NOMO-1 treated with dmso at 0.1 percent for 144 hours (cell line): Measurements from ENCODE around the gene GYPA.
"Not testable (repeated sequence)": the region's sequence is repeated elsewhere in the genome, so short reads cannot be mapped to it uniquely, and the experiment has no call there.

ENCODE experiments used
- DNase-seq: peaks from one replicate; lab custom pipeline; 2025; ENCODE audit not compliant: unreplicated experiment; lab: John Stamatoyannopoulos, UW

GYPA gene

DNA sequence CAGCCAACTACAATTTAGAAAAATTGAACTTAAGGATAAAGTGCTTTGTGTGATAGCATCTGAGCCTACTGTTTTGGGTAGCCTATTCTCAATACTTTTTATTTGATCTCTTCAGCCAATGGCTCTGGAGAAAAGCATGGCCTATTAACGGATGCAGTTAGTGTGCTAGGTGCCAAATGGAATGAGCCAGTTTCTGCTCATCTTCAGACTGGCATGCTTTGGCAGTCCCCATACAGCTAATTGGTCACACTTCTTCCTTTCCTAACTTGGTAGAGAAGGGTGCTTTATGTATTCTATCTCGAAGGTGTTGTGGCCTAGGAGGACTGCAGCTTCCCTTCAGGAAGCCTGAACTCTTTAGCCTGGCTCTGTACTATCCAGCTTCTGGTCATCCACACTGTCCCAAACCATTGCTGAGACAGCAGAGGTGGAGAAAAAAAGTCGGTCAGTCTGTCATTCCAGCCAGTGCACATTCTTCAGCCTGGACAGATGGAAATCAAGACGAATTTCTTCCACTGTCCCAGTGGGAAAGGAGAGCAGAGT is 11.1 kb downstream of the GYPA start:
- DNase-seq, result not testable (repeated sequence)

DNA sequence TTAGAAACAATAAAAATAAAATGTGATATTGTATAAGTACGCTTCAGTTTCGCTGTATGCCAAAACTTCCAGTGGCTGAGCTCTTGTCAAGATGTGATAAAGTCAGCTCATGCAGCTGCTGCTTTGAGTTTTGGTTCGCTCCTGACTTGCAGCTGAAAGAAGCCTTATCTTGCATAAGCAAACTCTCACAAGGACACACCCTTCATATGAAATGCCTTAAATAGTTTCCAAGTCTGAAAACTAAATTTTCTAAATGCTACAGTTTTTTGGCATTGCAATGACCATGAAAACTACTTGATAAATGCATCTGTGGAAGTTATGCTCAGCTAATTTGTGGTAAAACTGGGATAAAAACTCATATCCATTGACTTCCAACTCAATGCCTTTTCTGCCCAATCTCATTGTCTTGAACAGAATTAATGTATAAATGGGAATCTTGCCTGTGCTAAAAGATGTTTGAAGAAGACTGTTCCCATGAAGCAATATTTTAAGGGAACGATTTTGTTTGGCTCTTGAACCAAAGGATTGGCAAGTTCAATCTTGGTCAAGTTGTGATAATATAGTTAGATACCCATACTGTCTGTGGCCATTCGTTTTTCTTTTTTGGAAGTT is 11.7 kb downstream of the GYPA start:
- DNase-seq, result not testable (repeated sequence)

DNA sequence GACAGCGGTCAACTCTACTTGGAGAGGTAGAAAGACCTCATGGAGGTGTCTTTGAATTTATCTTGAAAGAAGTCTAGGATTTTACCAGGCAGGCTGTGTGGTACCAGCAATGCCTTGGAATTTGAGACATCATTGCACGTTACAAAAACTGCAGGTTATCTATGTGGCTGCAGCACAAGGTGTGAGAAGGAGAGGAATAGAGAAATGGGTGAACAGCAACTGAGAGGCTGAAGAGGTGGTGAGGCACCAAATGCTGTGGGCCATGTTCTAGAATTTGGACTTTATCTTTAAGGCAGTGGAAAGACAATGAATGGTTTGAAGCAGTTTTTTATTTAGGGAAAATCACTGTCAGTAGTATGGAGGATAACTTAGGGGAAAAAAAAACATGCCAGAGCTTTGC is 15.4 kb downstream of the GYPA start:
- not testable (repeated sequence) for DNase-seq

DNA sequence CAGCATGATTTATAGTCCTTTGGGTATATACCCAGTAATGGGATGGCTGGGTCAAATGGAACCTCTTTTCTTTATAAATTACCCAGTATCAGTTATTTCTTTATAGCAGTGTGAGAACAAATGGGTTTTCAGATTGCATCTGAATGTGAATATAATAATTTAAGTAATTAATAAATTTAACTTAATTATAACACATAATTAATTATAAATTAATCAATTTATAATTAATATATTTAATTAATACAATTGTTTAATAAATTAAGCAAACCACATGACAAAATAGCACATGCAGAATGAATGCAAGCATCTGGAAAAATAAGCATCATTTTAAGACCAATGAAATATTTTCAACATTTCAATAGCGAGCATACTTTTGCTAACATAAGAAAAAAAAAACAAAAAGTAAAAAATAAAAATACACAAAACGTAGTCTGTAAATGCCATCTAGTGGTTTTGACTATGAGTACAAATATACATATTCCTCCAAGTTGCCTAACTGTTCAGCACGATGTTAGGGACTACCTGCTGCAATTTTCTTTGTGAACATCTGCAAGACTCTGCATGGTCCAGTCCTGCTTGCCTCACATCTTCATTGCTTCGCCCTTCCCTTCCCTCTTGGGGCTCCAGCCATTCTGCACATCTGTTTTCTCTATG is 16.4 kb downstream of the GYPA start:
- DNase-seq, result not testable (repeated sequence)

DNA sequence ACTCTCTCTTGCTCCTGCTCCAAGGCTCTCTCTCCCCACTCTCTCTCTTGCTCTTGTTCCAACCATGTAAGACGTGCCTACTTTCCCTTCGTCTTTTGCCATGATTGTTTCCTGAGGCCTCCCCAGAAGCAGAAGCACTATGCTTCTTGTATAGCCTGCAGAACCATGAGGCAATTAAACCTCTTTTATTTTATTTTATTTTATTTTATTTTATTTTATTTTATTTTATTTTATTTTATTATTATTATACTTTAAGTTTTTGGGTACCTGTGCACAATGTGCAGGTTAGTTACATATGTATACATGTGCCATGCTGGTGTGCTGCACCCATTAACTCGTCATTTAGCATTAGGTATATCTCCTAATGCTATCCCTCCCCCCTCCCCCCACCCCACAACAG is 17.2 kb downstream of the GYPA start:
- DNase-seq, result not testable (repeated sequence)

DNA sequence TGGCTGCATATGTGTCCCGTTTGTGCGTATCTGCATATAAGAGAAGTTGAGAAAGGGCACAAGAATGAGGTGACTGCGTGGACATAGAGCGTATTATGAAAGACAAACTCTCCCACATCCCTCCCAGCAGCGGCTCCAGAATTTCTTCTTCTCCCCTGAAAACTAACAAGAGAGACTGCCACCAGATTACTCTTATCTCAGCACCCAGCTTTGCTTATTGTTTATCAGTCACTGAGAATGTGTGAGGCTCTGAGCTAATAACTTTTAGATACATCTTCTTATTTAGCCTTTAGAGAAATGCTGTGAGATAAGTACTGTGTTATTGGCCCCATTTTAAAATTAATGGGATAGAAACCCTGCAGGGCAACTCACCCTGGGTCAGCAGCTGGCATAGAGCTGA is 20.8 kb downstream of the GYPA start:
- not testable (repeated sequence) for DNase-seq

DNA sequence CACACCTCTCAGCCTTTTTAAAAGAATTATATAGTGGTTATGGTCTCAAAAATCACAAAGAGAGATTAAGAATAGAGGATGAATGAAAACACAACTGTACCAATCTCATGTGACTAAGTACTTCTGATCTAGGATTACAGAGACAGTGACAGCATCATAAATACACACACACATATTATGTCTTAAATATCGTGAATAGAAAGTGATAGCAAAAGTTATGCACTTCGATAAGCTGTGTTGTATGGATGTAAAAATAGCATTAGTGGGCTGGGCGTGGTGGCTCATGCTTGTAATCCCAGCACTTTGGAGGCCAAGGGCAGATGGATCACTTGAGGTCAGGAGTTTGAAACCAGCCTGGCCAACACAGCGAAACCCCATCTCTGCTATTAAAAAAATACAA is 25.0 kb downstream of the GYPA start:
- DNase-seq, result no peak

DNA sequence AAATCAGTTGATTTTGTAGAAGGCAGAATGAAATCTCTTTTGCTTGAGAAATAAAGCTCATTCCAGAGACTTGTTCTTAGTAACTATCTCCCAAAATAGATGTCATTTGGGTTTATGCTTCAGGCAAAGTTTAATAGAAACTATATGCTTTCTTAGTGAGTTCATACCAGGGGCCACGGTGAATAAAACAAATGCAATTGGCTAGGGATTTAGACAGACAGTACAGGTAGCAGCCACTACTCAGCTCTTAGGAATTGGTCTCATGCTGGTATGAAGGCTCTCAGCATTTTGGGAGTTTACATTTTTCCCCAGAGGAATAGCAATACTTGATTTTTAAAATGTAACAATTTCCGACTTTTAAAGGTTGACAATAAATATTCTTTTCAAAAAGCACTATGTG is 27.0 kb downstream of the GYPA start:
- no peak for DNase-seq

DNA sequence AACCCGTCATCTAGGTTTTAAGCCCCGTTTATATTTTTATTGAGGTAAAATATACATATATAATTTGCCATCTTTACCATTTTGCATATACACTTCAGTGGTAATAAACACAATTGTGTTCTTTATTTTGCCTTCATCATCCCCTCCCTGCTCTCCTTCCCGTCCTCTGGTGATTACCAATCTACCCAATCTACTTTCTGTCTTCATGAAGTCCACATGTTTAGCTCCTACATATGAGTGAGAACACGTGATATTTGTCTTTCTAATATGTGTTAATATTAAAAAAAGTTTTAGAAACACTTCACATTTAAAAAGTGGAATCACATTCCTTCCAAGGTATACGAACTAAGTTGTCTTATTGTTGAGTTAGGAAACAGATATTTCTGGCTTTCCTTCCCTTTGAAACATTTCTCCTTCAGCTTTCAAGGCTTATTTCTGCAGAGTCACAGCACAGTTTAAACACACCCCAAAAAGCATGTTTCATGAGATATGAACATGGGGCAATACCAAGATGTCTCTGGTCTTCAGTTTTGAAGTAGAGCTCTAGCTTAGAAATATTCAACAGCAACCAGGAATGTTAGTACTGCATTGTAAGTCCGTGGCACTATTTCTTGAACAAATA is 35.9 kb downstream of the GYPA start:
- no peak for DNase-seq

DNA sequence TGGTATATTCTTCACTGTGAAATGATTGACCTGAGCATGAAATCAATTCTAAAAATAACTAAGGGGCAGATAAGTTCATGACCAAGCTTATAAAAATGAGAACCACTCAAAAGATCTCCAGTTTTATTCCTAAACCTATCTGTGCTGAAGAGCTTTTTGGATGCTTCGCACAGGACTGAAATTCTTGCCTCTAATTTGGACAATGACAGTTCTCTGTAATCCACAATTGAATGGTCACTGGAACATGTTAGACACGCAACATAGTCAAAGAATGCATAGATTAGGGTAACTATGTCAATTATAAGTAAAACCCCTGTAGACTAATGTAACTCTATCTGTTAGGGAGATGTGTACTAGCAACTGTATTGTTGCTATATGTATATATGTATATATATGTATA is 42.7 kb downstream of the GYPA start:
- DNase-seq, result not testable (repeated sequence)

DNA sequence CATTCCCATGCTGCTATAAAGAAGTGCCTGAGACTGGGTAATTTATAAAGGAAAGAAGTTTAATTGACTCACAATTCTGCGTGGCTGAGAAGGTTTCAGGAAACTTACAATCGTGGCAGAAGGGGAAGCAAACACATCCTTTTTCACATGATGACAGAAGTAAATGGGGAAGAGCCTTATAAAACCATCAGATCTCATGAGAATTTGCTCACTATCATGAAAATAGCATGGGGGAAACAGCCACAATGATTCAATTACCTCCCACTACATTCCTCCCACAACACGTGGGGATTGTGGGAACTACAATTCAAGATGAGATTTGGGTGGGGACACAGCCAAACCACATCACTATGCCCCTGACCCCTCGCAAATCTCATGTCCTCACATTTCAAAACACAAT is 46.5 kb downstream of the GYPA start:
- not testable (repeated sequence) for DNase-seq

DNA sequence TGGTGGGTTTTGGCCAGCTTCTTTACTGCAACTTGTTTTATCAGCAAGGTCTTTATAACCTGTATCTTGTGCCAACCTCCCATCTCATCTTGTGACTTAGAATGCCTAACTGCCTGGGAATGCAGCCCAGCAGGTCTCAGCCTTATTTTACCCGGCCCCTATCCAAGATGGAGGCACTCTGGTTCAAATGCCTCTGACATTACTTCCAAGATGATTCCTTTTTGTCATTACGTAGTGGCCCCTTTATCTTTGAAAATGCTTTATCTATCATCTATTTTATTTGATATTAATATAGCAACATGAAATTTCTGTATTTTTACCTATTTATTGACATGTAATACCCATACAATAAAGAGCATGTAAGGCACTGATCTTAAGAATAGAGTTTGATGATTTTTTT is 49.3 kb downstream of the GYPA start:
- not testable (repeated sequence) for DNase-seq

DNA sequence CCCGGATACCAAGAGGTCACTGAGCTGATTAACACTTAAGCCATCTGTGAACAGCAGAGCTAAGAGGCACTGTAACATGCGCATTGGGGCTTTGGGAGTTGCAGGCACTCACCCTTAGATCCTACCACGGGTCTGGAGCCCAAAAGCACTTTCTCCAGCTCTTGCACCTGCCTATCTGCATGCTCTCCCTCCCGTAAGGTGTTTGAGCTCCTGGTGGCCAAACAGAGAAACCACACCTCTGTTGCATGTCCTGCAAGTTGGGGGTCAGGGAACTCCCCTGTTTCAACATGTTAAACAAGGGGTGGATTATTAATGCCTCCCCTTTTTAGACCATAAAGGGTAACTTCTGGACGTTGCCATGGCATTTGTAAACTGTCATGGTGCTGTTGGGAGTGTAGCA is 49.8 kb downstream of the GYPA start:
- no peak for DNase-seq

DNA sequence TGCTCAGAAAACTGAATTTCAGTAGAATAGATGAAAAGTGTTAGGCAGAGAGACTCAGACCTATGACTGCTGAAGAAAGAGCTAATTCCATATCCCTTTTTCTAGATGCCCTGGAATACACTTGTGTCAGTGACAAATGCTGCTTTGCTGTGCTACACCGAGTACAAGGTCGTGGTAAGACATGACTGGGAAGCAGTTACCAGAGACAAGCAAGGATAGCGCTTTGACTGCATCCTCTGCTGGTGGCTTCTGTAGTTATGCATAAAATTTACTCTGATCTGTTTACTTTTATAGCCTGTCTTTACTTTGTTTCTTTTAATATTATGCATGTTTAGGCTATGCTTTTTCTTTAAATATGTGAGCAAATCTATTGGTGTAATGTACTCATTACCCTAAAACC is 58.5 kb downstream of the GYPA start:
- DNase-seq, result not testable (repeated sequence)

DNA sequence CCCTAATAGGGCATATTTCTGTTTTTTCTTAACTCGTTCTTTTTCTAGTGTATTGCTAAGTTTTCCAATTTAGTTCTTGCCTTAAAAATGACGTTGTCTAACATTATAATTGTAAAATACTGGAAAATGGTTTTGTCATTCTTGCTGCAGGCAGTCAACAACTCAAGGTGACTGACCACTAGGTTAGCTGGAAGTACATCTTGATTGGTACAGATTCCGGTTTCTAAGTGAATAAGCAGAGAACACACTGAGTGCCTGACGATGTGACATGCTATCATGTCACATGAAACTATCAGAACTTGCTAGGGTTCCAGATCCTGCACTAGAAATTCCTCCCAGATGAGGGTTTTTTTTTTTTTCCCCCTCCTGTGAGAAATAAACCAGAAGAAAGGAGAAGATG is 60.4 kb downstream of the GYPA start:
- not testable (repeated sequence) for DNase-seq

DNA sequence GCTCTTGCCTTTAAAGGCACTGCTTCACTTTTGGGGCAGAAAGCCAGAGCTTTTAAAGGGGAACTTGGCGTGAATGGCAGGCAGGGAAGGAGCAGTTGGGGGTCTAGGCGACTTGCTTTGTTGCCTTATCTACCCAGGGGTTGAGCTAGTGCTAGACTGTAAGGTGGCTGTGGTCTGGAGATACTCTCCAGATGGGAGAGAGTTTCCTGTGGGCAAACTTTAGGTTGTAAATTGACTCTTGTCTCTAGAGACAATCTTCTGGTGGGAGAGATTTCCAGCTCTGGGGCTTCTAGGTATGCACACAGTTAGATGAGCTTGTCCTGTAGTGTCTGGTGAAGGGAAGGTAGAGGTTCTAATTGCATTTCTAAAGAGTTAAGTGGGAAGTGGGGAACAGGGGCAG is 61.8 kb downstream of the GYPA start:
- not testable (repeated sequence) for DNase-seq

DNA sequence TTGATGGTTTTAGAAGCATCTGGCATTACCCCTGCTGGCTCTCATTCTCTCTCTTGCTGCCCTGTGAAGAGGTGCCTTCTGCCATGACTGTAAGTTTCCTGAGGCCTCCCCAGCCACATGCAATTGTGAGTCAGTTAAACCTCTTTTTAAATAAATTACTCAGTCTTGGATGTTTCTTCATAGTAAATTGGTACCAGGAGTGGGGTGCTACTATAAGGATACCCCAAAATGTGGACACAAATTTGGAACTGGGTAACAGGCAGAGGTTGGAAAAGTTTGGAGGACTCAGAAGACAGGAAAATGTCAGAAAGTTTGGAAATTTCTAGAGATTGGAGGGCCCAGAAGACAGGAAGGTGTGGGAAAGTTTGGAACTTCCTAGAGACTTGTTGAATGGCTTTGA is 79.0 kb downstream of the GYPA start:
- not testable (repeated sequence) for DNase-seq

DNA sequence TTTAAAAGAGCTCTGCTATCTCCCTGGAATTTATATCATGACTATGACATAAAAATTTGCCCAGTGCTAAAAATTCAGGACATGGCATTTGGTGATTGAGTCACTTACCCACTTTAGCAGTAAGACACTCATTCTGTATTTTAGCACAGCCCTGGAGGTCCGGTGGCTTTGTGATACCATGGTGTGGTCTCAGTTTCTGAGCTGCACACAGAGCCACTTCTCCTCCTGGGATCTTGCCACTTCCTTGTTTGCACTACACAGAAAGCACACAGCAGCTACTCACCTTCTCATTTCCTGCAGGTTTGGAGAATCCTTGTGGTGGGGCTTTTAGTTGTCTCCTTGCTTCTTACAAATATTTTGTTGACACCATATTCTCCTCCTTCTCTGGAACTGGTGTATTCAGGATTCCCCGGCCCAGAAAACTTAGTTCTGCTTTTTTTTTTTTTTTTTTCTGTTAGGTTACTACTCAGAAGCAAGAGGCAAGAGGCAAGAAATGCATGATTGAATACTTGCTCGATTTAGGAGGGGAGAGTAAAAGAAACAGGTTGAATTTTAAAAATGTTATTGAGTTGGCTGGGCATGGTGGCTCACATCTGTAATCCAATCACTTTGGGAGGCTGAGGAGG is 80.2 kb downstream of the GYPA start:
- not testable (repeated sequence) for DNase-seq
